Stimulated activated CD4-positive, alpha-beta T cell treated with anti-CD3 and anti-CD28 coated beads, Interleukin-1b, Interleukin-23, amount 100 ng/mL, for 48 hours (primary cell): ENCODE measurements around the gene TKT.
"Not testable (repeated sequence)": the region's sequence is repeated elsewhere in the genome, so short reads cannot be mapped to it uniquely, and the experiment has no call there.

Experiments
- DNase-seq: peaks from one replicate; pipeline ENCODE4 v3.0.0-alpha.2; 2020

Gene TKT

DNA sequence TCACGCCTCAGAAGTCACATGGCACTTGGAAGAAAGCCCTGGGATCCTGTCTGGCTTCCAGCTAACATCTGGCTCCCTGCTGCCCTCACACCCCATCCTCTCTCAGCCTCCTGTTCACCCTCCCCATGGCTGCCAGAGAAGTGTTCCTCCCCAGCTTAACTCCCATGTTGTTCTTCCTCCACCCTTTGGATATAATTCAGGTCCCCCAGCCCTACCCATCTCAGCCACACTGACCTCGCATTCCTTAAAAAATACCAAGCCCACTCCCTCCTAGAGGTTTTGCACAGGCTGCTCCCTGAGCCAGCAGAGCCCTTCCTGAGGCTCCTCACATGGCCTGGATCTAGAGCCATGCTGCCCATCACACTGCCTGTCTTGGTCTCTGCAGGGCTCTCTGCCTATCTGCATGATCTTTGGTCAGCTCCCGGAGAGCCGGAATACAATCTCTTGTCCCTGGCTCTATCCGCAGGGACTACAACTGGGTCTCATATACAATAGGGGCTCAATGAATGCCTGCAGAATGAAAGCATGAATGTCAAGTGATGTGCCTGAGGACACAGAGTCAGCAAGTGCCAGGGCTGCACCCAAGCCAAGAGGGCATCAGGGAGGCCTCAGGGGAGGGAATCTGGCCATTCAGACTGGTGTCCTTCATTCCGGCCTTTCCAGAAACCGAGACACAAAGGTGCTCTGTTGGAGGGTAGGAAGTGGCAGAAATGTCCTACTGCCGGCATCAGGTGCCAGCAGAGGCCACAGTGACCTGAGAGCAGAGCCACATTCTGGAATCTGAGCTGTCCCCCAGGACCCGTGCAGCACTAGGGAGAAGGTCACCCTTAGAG is 3.8 kb upstream of the TKT start:
- DNase-seq: no peak

GRCh38 chr3:53258600-53259426 is 3.0 kb upstream of the TKT start:
- no peak for DNase-seq

- DNase-seq: no peak
Measured at GRCh38 chr3:53257465-53257864, 1.6 kb upstream of the TKT start.

GRCh38 chr3:53256704-53257055 is 858 bp upstream of the TKT start:
- no peak for DNase-seq

GRCh38 chr3:53255423-53255774 is 423 bp downstream of the TKT start:
- peak; percentile 29 for DNase-seq

DNA sequence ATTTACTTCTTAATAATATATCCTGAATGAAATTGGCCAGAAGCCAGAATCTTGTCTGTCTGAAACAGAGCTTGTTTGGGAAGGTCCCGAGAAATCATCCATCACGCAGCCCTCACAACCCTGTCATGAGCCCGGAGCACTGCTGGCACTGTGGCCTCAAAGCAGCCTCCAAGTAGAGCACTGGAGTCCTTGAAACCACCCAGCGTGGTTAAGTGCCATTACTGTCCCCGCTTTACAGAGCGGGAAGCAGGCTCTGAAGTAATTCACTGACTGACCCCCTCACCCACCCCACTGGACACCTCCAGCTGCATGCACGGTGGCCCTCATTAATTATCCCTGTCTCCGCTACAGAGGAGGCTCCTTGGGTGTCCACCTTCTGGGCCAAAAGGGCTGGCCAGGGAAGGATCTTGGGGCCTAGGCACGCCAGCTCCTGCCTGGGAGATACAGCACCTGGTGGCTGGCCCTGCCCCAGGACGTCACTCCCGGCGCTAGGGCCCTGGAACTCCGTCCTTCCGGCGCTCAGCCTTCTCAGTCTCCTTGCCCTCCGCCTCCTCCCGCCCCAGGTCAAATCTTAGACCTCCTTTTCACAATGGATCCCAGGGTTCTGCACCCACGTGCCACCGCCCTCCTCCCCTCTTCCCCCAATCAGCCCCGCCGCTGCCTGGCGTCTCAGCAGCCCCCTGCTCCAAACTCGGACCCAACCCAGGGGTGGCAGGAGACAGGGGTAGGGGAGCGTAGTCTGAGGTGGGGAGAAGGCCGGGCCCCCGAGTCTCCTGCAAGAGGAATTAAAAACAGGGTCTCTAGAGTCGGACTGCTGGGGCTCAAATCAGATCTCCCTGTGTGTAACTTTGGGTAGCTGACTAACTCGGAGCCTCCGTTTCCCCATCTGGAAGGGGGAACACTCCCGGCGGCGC is 1.1 kb downstream of the TKT start:
- DNase-seq: peak; percentile 64

DNA sequence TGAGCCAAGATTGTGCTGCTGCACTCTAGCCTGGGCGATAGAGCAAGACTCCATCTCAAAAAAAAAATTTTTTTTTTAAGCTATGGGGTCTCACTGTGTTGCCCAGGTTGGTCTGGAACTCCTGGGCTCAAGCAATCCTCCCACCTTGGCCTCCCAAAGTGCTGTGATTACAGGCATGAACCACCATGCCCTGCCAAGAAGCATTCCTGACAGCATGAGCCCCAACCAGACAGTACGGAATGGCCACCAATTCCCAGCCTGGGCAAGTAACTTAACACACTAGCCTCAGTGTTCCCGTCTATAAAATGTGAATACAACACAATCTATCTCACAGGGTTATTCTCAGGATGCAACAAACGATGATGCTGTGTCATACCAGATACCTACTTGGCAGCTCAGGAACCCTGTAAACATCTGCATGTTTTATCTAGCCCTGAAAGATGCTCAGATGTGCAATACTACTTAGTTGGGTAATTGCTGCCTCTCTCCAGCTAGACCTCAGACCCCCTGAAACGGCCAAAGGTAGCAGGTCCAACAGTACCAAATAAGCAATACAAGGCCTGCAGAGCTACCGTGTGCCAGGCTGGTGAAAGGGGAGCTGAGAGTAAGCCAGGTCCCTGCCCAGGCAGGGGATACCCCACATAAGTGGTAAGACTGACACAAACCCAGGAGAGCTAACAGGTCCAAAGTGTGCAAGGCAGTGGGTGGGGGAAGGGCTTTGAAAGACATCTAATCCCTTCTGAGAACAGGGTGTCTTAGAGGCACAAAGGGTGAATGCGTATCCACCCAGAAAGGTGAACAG is 1.9 kb downstream of the TKT start:
- no peak for DNase-seq

GRCh38 chr3:53252947-53253322 is 2.9 kb downstream of the TKT start:
- DNase-seq: not testable (repeated sequence)

GRCh38 chr3:53252096-53252946 is 3.5 kb downstream of the TKT start:
- no peak for DNase-seq

GRCh38 chr3:53250881-53251605 is 4.8 kb downstream of the TKT start:
- DNase-seq: no peak

DNA sequence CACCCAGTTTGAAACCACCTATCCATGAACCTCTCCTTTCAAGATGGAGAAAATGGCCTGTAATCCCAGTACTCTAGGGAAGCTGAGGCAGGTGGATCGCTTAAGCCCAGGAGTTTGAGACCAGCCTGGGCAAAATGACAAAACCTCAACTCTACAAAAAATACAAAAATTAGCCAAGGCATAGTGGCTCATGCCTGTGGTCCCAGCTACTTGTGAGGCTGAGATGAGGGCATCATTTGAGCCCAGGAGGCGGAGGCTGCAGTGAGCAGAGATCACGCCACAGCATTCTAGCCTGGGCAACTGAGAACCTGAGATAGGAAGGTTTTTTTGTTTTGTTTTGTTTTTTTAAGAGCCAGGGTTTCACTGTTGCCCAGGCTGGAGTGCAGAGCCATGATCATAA is 5.4 kb downstream of the TKT start:
- no peak for DNase-seq

- DNase-seq: no peak
Measured at GRCh38 chr3:53248161-53248560, 7.7 kb downstream of the TKT start.

DNA sequence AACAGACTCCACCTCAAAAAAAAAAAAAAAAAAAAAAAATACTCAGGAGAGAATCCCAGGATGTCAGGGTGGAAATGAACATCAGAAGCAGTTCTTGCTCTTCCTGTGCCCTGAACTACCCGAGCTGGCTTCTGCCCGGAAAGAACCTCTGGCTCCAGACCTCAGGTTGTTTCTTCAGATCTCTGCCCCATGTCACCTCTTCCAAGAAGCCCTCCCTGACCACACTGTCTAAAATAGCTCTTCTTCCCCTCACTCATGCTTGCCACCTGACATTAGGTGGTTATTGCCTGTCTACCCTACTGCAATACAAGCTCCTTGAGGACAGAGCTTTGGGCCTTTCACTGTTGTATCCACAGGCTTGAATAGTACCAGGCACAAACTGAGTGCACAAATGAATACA is 8.2 kb downstream of the TKT start:
- DNase-seq: no peak

DNA sequence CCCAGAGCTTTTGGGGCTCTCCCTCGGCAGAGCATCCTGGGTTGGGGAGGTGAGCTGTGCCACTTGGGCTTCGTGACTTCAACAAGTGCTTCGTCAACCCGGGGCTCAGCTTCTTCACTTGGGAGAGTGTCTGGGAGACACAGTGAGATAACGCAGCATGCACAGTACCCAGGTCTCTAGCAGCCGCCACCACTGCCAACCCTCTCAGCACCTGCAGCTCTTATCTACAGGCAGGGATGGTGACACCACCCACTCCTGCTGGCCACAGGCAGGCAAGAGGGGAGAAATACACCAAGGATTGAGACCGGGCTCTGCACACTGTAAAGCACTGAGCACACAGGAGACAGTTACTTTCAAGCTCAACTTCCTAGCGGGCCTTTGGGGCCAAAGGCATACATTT is 11.6 kb downstream of the TKT start:
- DNase-seq: no peak

DNA sequence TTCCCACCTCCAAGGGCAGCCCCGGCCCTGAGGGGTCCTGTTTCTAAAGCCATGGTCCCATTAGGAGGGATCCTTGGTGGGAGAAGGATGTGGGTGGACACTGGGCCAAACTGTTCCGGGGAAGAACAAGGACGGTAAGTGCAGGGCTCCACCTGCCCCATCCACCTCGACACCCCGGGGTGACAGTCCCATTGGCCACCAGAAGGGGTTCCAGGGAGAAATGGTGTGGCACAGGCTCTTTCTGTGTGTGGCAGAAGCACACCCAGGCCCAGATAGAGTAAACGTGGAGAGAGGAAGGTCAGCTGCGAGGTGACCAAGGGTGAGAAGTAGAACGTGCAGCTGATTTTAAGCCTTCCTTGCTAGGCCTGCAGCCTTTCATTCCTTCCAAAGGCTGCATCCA is 12.0 kb downstream of the TKT start:
- no peak for DNase-seq

DNA sequence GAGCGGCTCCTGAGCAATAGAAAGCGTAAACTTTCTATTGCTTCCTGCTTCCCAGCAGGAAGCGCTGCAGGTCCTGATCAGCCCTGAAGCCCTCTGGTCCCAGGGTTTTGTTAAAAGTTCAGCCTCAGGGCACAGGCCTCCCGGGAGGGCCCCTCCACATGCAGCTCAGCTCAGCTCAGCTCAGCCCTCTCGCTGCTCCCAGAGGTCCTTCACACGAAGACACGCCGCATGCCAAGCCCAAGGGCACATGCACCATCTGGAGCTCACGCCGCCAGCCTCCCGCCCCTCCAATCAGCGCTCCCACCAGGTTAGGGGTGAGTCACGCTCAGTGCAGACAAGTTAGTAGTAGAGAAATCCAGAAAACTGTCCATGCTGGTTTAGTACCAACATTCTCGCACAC is 12.7 kb downstream of the TKT start:
- DNase-seq: no peak

- DNase-seq: no peak
Measured at GRCh38 chr3:53242642-53243041, 13.2 kb downstream of the TKT start.

GRCh38 chr3:53242155-53242554 is 13.7 kb downstream of the TKT start:
- no peak for DNase-seq

DNA sequence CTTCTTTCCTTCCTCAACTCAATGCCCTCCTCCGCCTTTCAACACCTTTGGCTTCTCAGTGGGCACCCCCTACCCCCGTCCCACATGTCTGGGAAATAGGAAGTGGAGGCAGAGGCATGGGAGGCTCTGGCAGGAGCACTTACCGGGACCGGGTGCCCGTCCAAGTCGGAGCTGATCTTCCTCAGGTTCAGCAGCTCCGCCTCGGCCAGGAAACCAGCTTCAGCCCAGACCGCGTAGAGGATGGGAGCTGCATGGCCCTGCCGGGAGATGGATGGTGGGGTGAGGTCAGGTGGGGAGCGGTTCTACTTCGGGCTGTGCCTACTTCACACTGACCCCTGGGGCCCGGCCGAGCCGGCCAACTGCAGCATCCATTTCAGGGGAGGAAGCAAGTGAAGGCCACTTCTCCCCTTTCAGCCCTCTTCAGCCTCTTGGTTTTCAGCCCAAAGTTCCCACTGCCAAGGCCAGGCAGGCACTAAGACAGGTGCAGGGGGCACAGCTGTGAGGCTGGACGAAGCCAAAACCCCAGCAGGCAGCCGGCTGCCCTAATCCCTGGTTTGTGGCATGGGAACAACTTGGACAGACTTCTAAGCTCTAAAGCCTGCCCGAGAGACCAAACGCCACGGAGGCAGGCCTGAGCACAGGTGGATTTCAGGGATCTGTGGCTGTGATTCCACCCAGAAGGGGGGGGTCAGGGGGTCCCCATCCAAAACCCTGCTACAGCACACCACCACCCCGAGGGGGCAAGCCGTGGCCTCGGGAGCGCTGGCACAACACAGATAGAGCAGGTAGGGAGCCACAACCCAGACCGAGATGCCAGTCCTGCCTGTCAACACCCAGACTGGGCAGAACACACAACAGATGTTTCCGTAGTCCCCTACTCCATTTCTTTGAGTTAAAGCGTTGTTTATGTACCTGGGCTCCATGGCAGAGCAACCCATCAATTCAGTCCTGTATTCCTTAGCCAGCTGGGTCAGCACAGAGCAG is 14.5 kb downstream of the TKT start:
- no peak for DNase-seq

- no peak for DNase-seq
Measured at GRCh38 chr3:53239800-53240199, 16.0 kb downstream of the TKT start.
